ENCODE measurements around the gene NEK9.

The NEK9 gene

DNA sequence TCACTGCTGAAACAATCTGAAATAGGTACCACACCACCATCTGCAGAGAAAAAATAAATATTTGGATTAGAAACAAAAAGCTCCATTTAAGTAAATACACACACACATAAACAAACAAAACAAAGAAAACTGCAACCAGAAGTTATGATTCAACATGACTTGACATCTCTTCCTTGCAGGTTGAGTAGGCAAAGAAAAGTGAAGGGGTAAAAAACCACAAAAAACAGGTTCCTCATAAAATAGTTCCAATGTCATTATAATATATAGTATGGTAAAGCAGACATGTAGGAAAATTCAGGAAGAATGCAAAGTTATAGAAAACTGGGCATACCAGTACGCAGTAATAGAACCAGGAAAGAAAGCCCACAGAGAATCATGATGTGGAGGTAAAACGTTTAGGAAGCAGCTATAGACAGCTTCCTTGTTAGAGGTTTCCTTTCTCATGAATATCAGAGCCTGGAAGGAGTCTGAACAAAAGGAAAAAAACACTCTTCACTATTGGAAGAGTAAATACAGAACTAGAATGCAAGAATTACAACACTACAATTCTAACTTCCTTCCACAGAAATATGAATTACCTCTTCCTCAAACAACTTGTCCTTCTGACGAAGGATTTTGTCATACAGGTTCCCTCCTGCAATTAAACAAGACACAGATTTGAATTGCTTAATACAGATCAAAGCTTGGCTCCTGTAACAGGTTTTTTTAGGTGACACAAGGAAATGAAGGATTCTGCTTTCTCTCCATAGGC lies 6.1 kb downstream of the NEK9 start:
- Histone ChIP-seq H3K4me2 (ENCODE audit: low read length) (no peak overlapping the region), H3K9me2 (replicated peaks; ENCODE audit: control insufficient read depth, low read length) (no peaks in the 10 kb centered on the region), H3F3A (ENCODE audit: control insufficient read depth, insufficient read depth) (peaks cover 6% of the 10 kb centered on the region), H3K36me3 (ENCODE audit: control insufficient read depth, low read length) (peaks cover 76% of the 10 kb centered on the region), H3K27ac (ENCODE audit: low read depth, low read length) (no peak overlapping the region), H3K4me3 (ENCODE audit: low read length) (no peak overlapping the region), H3K79me2 (ENCODE audit: control insufficient read depth, low read length) (peaks cover 23% of the 10 kb centered on the region), H4K20me1 (ENCODE audit: control insufficient read depth, insufficient read depth, low read depth, low read length) (peaks cover 4% of the 10 kb centered on the region; the same call in 1 of the 2 replicates), H3K27me3 (ENCODE audit: control insufficient read depth, low read length) (no peaks in the 10 kb centered on the region), H3K4me1 (ENCODE audit: control insufficient read depth, low read length) (peaks cover 20% of the 10 kb centered on the region), H3K9me3 (ENCODE audit: control insufficient read depth, insufficient read depth, low read length) (no peaks in the 10 kb centered on the region)
- TF ChIP-seq EZH2phosphoT487 (IDR thresholded peaks at IDR 0.05; ENCODE audit: borderline replicate concordance, low read length) (no peak), CTCF (IDR thresholded peaks at IDR 0.05; ENCODE audit: low read depth, low read length, poor library complexity, severe bottlenecking) (no peak)

- Histone ChIP-seq H3K4me1 (ENCODE audit: control insufficient read depth, low read length) (peaks cover 3% of the 10 kb centered on the region), H3K9me3 (ENCODE audit: control insufficient read depth, insufficient read depth, low read length) (no peaks in the 10 kb centered on the region), H3F3A (ENCODE audit: control insufficient read depth, insufficient read depth) (peaks cover 6% of the 10 kb centered on the region; the same call in 1 of the 2 replicates), H3K9me2 (replicated peaks; ENCODE audit: control insufficient read depth, low read length) (no peaks in the 10 kb centered on the region), H4K20me1 (ENCODE audit: control insufficient read depth, insufficient read depth, low read depth, low read length) (no peaks in the 10 kb centered on the region), H3K36me3 (ENCODE audit: control insufficient read depth, low read length) (peaks cover 82% of the 10 kb centered on the region), H3K79me2 (ENCODE audit: control insufficient read depth, low read length) (peaks cover 6% of the 10 kb centered on the region), H3K27ac (ENCODE audit: low read depth, low read length) (no peak overlapping the region), H3K4me3 (ENCODE audit: low read length) (no peak overlapping the region), H3K4me2 (ENCODE audit: low read length) (no peak overlapping the region), H3K27me3 (ENCODE audit: control insufficient read depth, low read length) (no peaks in the 10 kb centered on the region)
- no peak for TF ChIP-seq CTCF (IDR thresholded peaks at IDR 0.05; ENCODE audit: low read depth, low read length, poor library complexity, severe bottlenecking)
- TF ChIP-seq EZH2phosphoT487 (IDR thresholded peaks at IDR 0.05; ENCODE audit: borderline replicate concordance, low read length), result no peak
Measured at GRCh38 chr14:75119056-75119455, 7.8 kb downstream of the NEK9 start.

DNA sequence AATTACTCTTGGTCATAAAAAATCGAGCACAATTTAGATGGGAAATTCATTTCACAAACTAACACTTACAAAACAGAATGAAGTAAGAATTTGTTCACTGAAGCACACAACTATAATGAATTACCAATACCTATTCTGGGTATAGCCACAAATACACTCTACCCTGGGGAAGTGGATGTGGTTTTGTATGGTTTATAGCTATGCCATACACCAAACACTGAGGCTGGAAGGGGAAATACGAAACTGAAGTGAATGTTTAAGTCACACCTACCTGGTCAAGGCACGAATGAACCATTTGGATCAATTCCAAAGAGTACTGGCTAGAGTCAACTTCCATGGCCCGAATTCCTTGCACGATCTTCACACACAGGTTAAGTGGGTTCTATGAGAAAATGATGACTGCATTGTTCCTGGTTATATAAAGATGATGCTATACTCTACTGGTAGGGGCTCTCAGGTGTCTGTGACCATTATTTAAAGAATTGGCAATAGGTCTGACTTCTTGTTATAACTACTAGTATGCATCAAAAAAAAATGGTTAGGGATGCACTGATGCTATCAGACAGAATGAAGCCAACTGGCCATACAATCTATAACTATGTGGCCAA lies 12.8 kb downstream of the NEK9 start:
- no peak overlapping the region for H3K27ac ChIP-seq (ENCODE audit: low read depth, low read length)
- H3K4me1 ChIP-seq (ENCODE audit: control insufficient read depth, low read length), result no peaks in the 10 kb centered on the region
- no peaks in the 10 kb centered on the region for H3K27me3 ChIP-seq (ENCODE audit: control insufficient read depth, low read length)
- H3K9me2 ChIP-seq (replicated peaks; ENCODE audit: control insufficient read depth, low read length), result no peaks in the 10 kb centered on the region
- no peaks in the 10 kb centered on the region for H4K20me1 ChIP-seq (ENCODE audit: control insufficient read depth, insufficient read depth, low read depth, low read length)
- TF ChIP-seq EZH2phosphoT487 (IDR thresholded peaks at IDR 0.05; ENCODE audit: borderline replicate concordance, low read length), result no peak
- no peak for TF ChIP-seq CTCF (IDR thresholded peaks at IDR 0.05; ENCODE audit: low read depth, low read length, poor library complexity, severe bottlenecking)
- H3K36me3 ChIP-seq (ENCODE audit: control insufficient read depth, low read length), result peaks cover 93% of the 10 kb centered on the region
- H3F3A ChIP-seq (ENCODE audit: control insufficient read depth, insufficient read depth), result no peaks in the 10 kb centered on the region
- no peak overlapping the region for H3K4me2 ChIP-seq (ENCODE audit: low read length)
- H3K9me3 ChIP-seq (ENCODE audit: control insufficient read depth, insufficient read depth, low read length), result no peaks in the 10 kb centered on the region
- no peak overlapping the region for H3K4me3 ChIP-seq (ENCODE audit: low read length)
- no peaks in the 10 kb centered on the region for H3K79me2 ChIP-seq (ENCODE audit: control insufficient read depth, low read length)

Data from DOHH2 (cell line).